HG03175 (cell line): ENCODE measurements around the gene ACOX1.
A peak's percentile ranks its signal among the peaks of the same experiment; 100 is the strongest.

ENCODE experiments used
- ATAC-seq: cut with Tn5 transposase; IDR thresholded peaks from one replicate; pipeline ENCODE4 v1.9.1; 2021; ENCODE audit warnings: mild to moderate bottlenecking, moderate library complexity; ENCODE audit not compliant: unreplicated experiment

ACOX1 gene

DNA sequence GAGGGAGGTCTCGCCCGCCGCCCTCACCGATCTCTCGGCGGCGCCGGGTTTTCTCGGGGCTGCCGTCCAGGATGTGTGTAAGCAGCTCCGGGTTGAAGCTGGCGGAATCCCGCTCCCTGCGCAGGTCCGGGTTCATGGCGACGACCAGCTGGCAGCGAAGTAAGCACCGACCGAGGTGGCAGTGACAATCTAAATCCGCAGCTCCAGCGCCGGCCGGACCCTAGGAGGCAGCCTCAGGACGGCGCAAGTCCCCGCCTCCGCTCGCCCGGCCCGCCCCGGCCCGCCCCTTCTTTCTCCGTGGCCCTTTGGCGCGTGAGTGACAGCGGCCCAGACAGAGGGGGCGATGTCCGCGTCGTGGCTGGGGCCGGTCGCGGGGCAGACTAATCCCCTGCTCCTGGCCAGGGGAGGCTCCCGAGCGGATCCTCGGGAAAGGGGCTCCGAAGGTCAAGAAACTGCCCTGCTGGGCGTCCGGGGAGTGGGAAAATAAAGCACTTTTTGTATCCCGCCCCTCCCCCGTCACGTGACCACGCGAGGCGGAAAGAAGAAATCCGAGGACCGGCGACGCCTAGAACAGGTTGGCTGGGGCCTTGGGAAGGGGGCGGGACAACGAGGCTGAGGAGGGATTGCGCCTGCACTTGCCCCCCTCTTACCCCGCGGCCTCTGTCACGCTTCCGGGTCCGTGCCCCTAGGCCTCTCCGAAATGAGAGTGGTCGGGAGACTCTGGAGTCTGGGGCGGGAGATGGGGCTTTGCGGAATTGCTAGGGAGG lies at the start of gene ACOX1, which contains the start of gene TEN1:
TSS of gene ACOX1 (minus strand) at position 229 of the 767 bp plus-strand sequence. CDS start at position 136, 93 bp downstream.
TSS of gene TEN1 (plus strand) at position 303 of the 767 bp plus-strand sequence. CDS start 6,953 bp downstream, outside the sequence.
- peak; percentile 90 for ATAC-seq

- no peak for ATAC-seq
Measured at GRCh38 chr17:76027159-76027839, 48.3 kb upstream of the ACOX1 start, which contains the start of gene EVPL. Gene EVPL (minus strand): TSS chr17:76027306. CDS start chr17:76027198, 108 bp downstream.

- ATAC-seq: no peak
Measured at GRCh38 chr17:76026714-76027158, 47.8 kb upstream of the ACOX1 start.

- no peak for ATAC-seq
Measured at GRCh38 chr17:76025294-76025693, 46.3 kb upstream of the ACOX1 start.

DNA sequence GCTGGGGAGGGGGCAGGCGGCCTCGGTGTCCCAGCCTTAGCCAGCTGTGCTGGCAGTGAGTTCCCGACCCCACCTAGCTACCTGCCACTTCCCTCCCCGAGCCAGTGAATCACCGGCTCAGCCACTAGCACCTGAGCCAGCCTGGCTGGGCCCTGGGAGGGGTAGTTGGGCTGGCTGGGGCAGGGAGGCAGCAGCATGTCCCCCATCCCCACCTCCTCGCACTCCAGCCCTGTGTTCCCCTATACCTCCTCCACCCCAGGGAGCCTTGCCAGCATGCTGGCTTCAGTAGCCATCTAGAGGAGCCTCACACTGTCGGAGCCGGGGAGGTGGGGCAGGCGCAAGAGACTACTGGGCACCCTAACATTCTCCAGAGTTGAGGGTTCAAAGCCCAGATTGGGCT lies 45.4 kb upstream of the ACOX1 start:
- ATAC-seq: no peak

GRCh38 chr17:76023900-76024237 lies 44.9 kb upstream of the ACOX1 start:
- ATAC-seq: no peak

- no peak for ATAC-seq
Measured at GRCh38 chr17:76022973-76023899, 44.3 kb upstream of the ACOX1 start.

DNA sequence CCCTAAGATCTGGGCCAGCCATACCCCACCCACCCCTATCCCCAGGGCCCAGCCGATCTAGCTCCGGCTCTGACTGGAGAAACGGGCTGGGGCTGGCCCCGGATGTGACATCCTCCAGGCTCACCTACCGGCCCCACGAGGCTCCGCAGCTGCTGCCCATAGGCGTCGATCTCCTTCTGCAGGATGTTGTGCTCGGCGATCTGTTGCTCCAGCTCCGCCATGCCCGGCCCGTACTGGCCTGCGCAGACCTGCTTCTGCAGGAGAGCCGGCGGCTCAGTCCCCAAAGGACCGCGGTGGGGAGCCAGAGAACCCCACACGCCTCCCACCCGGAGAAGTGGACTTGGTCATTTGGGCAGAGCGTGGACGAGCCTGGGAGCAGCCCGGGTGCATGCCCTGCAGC lies 43.3 kb upstream of the ACOX1 start:
- no peak for ATAC-seq

DNA sequence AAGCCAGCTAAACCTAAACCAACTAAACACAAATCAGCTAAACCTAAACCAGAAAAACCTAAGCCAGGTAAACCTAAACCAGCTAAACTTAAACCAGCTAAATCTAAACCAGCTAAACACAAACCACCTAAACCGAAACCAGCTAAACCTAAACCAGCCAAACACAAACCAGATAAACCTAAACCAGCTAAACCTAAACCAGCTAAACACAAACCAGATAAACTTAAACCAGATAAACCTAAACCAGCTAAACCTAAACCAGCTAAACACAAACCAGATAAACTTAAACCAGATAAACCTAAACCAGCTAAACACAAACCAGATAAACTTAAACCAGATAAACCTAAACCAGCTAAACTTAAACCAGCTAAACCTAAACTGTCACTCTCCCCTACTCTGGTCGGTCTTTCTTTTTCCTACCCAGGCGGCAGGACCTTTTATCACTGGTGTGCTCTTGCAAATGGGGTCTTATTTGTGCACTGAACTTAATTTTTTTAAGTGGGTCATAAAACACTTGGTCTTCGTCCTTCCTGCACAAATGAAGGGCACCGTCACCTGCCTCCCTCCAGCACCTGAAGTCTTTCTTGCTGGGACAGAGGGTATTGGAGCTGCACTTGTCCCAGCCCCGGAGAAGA lies 41.0 kb upstream of the ACOX1 start:
- ATAC-seq: no peak

- ATAC-seq: no peak
Measured at GRCh38 chr17:76018801-76019200, 39.8 kb upstream of the ACOX1 start.

DNA sequence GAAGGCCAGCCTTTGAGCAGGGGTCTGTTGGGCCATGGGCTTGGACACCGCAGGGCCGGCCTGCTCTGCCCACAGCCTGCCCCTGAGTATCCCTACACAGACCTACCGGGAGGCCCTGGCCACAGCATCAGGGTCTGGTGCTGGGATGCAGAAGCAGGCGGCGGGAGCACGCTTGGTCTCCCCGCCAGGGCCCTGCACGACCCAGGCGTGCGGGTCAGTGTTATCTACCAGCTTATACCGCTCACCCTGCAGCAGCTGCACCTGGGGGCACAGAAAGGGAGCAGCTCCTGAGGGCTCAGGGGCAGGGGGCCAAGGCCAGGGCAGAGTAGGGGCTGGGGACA lies 39.3 kb upstream of the ACOX1 start:
- ATAC-seq: no peak

GRCh38 chr17:76017481-76018339 lies 38.7 kb upstream of the ACOX1 start:
- no peak for ATAC-seq

- no peak for ATAC-seq
Measured at GRCh38 chr17:76014925-76015261, 35.9 kb upstream of the ACOX1 start.

GRCh38 chr17:76014100-76014924 lies 35.3 kb upstream of the ACOX1 start:
- no peak for ATAC-seq

- ATAC-seq: no peak
Measured at GRCh38 chr17:76013377-76013932, 34.5 kb upstream of the ACOX1 start.

- ATAC-seq: no peak
Measured at GRCh38 chr17:76011951-76012350, 33.0 kb upstream of the ACOX1 start.

GRCh38 chr17:76009969-76010661 lies 31.1 kb upstream of the ACOX1 start:
- ATAC-seq: no peak

DNA sequence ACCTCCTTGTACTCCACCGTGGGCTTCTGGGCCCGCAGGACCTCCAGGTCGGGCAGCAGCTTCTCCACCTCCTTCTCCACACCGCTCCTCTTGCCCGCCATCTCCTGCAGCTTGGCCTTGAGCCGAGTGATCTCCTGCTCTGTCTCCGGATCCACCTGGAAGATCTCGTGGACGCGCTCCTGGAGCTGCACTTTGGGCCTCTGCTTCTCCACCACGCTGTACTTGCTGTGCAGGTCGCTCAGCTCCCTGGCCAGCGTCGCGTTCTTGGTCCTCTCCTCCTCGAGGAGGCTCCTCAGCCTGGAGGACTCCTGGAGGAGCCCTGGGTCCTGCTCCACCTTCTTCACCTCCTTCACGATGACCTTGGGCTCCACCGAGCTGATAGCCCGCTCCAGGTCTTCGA lies 30.5 kb upstream of the ACOX1 start:
- ATAC-seq: no peak
